AG09319 (cell line): Measurements from ENCODE around the gene ESR1.

ENCODE experiments used
- DNase-seq: peaks from one replicate; pipeline ENCODE4 v3.0.0-alpha.2; 2010; ENCODE audit warnings: low read depth; ENCODE audit errors: extremely low read depth
- CTCF ChIP-seq: IDR thresholded peaks from 2 replicates; pipeline ENCODE4 v1.5.1; 2011; ENCODE audit warnings: low read depth, mild to moderate bottlenecking, inconsistent platforms, low read length, moderate library complexity

Gene ESR1

GRCh38 chr6:151900256-151900655 is 92.8 kb downstream of the ESR1 start:
- DNase-seq = no peak
- no peak for TF ChIP-seq CTCF

DNA sequence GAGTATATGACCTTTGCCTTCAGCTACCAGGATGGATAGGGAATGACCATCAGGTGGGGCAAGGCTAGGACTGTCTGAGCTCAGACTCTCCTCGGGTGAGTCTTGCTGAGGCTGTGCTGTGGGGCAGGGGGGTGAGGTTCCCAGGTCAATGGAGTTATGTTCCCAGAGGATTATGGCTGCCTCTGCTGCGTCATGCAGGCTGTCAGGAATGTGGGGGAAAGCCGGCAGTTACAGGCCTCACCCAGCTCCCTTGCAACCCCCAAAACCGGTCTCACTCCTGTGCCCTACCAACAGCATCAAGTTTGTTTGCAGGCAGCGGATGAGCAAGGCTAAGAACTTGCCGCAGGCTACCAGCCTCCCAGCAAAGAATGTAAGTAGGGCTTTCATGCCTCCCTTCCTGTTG is 93.5 kb downstream of the ESR1 start:
- DNase-seq = no peak
- no peak for TF ChIP-seq CTCF

- DNase-seq = no peak
- no peak for TF ChIP-seq CTCF
Observed at GRCh38 chr6:151904631-151905030, 97.1 kb downstream of the ESR1 start.

GRCh38 chr6:151905072-151905471 is 97.6 kb downstream of the ESR1 start:
- no peak for TF ChIP-seq CTCF
- no peak for DNase-seq

DNA sequence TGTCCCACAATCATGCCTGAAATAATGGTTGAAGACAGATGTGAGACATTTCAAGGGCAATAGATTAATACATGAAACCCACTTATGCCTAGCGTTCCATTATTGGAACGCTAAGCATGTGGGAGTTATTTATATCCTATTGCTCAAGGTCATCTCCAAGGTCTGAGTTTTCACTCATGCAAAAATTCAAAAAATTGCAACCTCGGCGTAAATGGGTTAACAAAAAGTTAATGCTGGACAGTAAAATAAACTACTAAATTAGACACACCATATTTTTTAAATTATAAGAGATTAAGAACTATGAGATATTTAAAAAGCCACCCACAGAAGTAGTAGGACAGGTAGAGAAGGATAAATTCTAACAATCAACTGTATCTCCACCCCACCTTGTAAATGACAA is 98.4 kb downstream of the ESR1 start:
- no peak for DNase-seq

DNA sequence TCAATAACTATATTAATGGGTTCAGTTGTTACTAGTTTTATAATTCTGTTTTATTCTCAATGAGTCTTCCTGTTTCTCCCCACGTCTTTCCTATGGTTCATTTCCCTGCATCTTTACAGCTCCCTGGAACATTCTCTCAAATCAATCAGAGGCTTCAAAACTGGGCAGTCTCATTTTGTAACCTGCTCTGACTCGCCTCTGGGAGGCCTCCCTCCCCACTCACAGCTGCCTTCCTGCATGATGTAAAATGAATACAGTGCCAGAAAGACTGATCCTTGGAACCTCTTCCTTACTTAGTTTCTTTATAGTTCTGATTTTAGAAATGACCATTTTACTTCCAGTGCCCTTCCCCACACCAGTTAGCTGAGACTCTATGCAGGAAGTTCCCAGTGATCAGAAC is 103.9 kb downstream of the ESR1 start:
- TF ChIP-seq CTCF = no peak
- no peak for DNase-seq

More for the DNA sequence above, 98.4 kb downstream of the ESR1 start:
- TF ChIP-seq CTCF = no peak

DNA sequence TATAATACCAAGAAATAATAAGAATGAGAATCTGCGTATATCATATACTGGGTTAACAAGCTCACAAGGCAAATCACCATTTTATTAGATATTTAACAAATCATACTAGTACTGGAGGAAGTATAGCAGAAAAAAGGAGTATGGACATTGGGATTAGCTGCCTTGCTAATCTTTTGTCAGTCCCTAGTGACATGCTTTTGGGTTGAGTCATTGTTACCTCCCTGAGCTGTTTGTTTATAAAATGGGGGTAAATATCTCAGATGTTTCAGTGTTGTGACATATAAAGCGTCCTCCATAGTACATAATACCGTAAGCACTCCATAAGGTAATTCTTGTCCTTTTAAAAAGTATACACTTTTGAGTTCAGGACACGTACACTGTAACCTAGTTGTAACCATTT is 107.0 kb downstream of the ESR1 start:
- DNase-seq = no peak
- TF ChIP-seq CTCF = no peak
